HG03280 (cell line): ENCODE results near the gene CFAP97D2.
"Not testable (repeated sequence)": the region's sequence is repeated elsewhere in the genome, so short reads cannot be mapped to it uniquely, and the experiment has no call there.

Source experiments
- ATAC-seq: cut with Tn5 transposase; IDR thresholded peaks from one replicate; pipeline ENCODE4 v1.9.1; 2021; ENCODE audit warnings: mild to moderate bottlenecking, moderate library complexity; ENCODE audit not compliant: unreplicated experiment

The CFAP97D2 gene

DNA sequence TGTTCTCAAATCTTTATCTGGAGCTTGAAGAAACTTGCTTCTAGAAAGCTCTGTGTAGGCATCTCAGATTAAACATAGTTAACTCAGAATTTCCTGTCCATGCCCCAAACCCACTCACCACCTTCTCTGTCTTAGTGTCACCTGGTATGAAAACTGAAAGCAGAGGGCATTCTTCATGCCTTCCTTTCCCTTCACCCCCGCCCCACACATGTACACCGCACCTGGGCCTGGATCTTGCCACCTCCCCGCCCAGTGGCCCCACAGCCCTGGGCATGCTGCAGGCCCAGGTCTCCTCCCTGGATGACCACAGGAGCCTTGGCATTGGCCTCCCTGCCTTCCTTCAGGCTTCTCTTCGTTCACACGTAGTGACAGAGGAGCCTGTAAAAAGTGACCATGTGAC, 15.8 kb downstream of the CFAP97D2 start:
- ATAC-seq: no peak

DNA sequence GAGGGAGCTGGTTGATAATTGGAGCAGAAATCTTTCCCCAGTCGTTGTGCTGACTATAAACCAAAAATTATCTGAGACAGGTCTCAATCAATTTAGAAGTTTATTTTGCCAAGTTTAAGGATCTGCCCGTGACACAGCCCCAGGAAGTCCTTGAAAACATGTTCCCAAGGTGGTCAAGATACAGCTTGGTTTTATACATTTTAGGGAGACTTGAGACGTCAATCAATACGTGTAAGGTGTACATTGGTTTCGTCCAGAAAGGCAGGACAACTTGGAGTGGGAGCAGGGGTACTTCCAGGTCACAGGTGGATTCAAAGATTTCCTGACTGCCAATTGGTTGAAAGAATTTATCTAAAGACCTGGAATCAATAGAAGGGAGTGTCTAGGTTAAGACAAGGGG, 17.6 kb downstream of the CFAP97D2 start:
- no peak for ATAC-seq

DNA sequence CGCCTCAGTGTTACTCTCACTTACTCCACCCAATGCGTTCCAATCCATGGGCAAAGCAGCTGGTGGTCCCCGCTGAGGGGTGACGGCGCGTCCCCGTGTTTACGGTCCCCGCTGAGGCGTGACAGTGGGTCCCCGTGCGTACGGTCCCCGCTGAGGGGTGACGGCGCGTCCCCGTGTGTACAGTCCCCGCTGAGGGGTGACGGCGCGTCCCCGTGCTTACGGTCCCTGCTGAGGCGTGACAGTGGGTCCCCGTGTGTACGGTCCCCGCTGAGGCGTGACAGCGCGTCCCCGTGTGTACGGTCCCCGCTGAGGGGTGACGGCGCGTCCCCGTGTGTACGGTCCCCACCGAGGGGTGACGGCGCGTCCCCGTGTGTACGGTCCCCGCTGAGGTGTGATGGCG, 19.5 kb downstream of the CFAP97D2 start:
- ATAC-seq: no peak

DNA sequence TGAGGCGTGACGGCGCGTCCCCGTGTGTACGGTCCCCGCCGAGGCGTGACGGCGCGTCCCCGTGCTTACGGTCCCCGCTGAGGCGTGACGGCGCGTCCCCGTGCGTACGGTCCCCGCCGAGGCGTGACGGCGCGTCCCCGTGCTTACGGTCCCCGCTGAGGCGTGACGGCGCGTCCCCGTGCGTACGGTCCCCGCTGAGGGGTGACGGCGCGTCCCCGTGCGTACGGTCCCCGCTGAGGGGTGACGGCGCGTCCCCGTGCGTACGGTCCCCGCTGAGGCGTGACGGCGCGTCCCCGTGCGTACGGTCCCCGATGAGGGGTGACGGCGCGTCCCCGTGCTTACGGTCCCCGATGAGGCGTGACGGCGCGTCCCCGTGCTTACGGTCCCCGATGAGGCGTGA, 20.5 kb downstream of the CFAP97D2 start:
- not testable (repeated sequence) for ATAC-seq

DNA sequence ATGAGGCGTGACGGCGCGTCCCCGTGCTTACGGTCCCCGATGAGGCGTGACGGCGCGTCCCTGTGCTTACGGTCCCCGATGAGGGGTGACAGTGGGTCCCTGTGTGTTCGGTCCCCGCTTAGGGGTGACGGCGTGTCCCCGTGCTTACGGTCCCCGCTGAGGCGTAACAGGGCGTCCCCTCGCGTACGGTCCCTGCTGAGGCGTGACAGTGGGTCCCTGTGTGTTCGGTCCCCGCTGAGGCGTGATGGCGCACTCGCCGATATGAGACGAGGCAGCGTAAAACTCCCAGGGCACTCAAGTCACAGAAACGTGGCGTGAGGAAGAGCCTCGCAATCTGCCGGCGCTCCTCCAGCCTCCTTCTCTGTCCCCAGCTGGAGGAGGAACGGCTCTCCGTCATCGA, 20.9 kb downstream of the CFAP97D2 start:
- ATAC-seq: no peak

DNA sequence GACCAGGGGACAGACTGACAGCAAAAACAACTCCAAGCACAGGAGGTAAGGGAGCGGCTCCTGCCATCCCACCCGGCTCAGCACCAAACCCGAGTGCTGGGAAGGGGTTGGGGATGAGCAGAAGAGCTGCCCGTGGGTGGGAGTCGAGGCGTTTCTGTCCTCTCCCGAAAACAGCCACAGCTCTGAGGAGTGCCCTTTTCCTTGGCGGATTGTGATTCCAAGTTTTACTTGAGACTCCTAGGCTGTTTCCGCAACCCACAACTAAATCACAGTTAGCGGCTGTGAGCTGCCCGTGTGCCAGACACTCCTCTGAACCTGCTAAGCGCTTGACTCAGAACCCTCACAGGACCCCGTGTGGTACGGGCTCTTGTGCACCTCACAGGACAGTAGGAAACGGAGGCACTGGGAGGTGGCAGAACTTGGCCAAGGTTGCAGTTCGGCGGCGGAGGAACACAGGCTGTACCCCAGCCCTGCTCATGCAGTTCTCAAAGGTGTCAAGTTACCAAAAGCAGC, 21.4 kb downstream of the CFAP97D2 start:
- no peak for ATAC-seq

DNA sequence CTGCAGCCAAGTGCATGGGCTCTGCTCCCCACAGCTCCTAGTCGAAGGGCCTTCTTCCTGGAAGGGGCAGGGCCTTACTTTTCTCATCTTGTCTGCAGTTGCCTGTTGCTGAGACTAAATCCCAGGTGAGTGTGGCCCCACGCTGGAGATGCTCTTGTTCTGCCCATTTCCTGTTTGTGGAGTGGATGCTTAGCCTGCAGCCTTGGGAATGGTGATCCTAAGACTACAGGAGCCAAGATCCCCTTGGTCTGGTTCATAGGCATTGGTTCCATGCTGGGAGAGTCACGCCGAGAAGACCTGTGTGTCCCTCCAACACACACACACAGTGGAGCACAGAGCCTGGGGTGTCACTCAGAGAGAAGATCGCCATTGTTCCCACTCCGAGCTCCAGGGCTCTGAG, 23.5 kb downstream of the CFAP97D2 start:
- ATAC-seq: no peak

DNA sequence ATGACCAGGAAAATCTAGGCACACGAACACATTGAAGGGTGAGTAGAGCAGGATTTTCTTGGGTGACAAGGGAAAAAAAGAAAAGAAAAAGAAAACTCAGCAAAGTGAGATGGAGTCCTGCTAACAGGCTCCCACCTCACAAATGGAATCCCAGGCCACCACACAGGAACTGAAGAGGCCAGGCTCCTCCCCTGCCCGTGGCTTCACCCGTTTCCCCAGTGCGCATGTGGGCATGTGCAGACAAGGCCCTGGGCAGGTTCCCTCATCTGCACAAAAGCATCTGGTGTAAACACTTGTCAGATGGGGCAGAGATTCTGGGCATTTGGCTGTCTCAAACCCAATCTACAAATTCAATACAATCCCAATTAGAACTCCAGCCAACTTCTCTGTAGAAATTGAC, 24.5 kb downstream of the CFAP97D2 start:
- no peak for ATAC-seq

DNA sequence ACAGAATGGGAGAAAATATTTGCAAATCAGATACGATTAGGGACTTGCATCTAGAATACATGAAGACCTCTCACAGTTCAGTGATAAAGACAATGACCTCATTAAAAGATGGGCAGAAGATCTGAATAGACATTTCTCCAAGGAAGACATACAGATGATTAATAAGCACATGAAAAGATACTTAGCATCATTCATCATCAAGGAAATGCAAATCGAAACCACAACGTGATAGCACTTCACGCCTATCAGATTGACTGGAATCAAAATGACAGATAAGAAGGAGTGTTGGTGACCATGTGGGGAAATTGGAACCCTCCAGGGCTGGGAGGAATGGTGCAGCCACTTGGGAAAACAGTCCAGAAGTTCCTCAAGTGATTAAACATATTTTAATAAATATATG, 25.8 kb downstream of the CFAP97D2 start:
- ATAC-seq: no peak

DNA sequence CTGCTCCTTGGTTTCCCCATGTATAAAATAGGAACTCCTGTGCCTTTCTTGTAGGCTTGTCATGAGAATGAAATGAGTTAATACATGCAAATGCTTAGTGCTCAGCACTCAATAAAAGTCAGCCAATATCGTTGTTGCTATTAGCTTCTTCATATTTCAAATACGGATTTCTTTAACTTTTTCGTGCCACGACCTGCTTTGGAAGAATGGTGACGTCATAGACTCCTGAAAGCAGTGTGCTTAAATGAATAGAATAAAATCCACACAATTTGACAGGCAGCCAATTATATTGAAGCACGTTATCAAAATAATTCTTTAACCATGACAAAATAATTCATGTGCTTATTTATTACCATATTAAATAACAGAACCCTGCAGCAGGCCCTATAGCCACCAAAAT, 29.1 kb downstream of the CFAP97D2 start:
- no peak for ATAC-seq

DNA sequence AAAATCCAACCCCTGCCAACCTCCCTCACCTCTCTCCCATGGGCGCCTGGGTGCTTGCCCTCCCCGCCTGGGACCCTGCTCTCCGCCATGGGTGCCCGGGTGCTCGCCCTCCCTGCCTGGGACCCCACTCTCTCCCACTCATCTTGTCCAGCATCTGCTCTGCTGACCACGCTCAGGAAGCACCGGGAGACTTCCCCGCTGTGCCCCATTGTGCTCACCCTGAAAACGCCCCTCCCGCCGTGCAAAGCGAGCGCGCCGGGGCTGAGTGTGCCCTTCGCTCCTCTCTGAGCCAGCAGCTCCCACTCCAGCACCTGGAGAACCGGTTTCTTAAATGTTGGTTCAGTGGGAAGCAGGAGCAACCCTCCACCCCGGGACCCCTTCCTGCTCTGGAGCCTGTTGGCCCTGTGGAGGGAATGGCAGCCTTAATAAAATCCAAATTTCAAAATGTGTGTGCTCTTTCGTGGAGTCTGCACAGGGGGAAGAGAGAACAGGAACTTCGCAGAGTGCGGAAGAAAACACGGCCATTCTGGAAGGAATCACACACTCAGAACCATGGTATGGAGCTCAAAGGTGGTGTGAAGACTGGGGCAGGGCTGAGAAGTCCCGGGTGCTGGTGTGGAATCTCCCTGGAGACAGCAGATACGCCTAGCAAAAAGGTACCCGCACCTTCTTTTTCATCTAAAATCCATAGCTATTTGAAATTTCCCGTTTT, 32.5 kb downstream of the CFAP97D2 start:
- ATAC-seq: no peak

DNA sequence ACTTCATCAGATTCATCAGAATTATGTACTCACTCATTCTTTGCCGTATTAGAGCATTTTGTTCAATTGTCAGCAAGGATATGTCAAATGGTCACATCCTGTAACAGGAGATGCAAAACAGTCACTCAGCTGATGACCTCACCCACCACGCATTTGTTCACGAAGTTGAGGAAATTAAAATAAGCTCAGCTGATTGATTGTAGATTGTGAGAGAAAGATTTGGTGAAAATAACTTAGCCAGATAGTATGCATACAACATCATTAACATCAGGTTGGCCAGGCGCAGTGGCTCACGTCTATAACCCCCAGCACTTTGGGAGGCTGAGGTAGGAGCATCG, 33.1 kb downstream of the CFAP97D2 start:
- no peak for ATAC-seq

DNA sequence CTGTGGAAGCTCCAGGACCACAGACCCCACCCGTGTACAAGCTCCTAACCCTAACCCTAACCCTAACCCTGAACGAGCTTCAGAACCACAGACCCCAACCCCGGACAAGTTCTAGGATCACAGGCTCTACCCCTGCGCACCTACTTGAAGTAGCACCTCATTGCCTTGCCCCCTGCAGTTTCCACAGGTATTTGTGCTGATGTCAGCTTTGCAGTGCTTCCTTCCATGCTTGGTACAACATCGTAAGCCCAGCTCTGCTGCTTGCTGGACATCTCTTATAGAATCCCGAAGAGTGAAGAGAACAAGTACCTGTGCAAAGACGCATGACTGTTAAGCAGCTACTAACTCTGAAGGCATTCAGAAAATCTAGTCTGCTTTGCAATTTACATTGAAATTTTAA, 34.9 kb downstream of the CFAP97D2 start:
- no peak for ATAC-seq

DNA sequence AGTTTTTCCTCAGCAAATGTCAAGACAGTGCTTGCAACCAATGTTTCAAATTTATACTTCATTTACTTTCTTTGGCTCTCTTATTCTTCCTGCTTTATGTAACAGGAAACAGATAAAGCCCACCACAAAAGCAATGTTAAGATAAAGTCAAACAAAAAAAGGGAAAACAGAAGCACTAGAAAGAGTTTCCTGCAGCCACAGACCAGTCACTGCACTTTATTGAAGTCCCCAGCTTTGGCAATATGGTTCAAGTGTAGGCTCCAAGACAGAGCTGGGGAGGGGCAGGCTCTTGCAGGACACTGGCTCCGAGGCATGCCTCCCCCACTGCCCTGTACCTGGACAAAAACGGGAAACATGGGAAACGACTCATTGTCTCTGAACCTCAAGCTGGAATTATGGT, 40.3 kb downstream of the CFAP97D2 start:
- no peak for ATAC-seq

DNA sequence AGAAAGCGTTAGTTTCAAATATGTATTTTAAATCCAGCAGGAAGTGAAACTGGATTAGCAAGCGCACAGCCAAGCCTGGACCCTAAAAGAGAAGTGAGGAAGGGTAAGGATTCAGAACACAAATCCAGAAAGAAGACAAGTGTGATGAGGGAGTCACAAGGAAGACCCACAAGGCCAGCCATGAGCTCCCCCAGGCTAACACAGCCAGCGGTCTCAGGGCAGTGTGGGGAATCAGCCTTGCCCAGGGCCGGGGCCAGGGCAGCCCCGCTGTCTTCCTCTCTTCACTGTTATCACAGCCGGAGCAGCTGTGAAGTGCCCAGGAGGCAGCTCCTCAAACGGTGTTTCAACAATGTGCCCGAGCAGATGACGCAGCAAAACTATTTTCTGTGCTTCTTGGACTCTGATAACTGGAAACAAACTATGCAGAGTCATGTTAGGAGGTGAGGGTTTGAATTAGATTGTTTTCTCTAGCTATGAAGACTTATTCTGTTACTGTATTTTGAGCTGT, 43.5 kb downstream of the CFAP97D2 start:
- ATAC-seq: no peak

DNA sequence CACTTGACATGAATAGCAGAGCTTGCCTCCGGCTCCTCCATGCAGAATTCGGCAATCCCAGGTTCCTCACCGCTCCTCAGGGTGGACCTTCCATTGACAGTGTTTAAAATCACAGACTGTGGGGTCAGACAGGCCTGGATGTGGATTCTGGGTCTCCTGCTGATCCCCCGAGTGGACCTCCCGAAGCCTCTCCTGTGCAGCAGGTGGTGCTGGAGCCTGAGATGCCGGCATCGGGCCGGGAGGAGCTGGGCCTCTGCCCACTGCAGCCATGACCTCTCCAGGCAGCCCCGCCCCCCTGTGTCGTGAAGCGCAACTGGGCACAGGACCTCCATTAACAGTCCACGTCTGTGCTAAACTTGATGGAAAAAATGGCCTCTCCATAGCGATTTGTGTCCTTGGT, 45.1 kb downstream of the CFAP97D2 start:
- no peak for ATAC-seq

DNA sequence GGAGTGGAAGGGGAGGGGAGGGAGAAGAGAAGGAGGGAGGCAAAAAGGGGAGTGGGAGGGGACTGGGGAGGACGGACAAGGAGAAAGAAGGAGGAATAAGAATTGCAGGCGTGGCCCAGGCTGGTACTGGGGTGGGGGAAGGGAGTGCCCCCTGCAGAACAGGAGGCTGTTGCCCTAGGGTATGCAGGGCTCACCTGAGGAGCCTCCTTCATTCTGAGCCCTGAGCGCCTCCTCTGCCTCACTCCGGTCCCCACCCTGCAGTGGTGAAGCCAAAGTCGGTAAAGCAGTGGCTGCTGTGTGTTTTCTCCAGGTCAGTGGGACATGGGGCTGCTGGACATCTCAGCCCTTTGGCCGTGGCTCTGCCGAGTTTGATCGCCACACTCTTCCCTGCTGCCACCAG, 46.6 kb downstream of the CFAP97D2 start:
- ATAC-seq: no peak

DNA sequence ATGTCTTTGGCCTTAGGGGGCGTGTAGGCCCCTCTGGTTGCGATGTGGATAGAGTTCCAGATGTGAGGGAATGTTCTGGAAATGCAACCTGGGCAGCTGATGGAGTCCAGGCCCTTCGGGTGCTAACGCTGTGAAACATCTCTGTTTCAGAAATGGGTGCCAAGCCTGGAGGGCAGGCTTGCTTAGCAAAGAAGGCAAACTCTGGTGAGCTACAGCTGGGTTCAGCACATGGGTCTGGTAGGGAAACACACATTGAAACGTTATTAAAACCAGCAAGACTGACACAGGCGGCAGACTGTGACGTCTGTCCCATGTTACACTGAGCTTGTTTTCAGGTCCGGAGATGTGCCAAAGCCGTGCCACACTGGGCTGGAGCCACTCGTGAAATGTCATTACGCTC, 47.0 kb downstream of the CFAP97D2 start:
- no peak for ATAC-seq

DNA sequence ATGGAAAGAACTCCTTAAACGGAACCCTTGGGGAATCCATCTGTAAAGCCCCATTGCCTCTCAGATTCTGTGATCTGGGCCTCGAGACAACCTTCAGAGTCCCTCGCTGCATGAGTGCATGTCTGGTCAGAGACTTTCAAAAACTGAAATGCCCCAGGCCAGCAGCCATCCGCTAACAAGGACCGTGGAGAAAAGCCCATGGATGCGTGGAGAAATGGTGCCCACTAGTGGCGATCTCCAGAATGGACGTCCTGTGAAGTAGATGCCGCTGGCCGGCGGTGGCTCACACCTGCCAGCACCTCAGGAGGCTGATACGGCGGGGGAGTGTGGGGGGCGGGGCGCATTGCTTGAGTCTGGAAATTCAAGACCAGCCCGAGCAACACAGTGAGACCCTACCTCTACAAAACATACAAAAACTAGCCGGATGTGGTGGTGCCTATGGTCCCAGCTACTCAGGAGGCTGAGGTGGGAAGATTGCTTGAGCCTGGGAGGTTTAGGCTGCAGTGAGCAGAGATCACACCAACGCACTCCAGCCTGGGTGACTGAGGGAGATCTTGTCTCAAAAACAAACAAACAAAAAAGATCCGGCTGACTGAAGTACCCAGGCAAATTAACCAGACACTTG, 47.8 kb downstream of the CFAP97D2 start:
- no peak for ATAC-seq

DNA sequence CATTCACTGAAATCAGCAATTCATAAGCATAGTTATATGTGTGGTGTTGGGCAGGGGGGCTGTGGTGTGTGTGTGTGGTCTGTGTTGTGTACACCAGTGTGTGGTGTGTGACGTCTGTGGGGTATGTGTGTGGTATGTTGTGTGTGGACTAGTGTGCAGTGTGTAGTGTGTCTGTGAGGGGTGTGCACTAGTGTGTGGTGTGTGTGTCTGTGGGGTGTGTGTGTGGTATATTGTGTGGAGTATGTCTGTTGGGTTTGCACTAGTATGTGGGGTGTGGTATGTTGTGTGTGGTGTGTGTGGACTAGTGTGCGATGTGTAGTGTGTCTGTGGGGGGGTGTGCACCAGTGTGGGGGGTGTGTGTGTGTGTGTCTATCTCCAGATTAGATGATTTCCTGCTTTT, 48.5 kb downstream of the CFAP97D2 start:
- no peak for ATAC-seq

DNA sequence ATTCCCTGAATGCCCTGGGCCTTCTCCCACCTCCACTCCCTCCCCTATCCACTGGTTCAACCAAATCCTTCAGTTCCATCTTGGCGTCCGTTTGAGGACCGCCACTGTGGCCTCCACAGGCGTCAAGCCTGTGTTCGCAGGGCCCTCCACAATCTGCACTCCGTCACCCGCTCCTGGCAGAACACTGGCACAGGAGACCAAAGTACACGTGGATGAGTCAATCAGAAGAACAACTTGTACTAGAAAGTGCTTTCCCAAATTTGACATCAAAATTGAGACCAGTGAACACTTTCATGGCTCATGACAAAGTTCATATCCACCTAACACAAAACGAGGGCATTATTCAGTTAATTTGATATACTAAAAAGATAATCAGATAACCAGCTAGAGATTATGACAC, 49.1 kb downstream of the CFAP97D2 start:
- no peak for ATAC-seq

DNA sequence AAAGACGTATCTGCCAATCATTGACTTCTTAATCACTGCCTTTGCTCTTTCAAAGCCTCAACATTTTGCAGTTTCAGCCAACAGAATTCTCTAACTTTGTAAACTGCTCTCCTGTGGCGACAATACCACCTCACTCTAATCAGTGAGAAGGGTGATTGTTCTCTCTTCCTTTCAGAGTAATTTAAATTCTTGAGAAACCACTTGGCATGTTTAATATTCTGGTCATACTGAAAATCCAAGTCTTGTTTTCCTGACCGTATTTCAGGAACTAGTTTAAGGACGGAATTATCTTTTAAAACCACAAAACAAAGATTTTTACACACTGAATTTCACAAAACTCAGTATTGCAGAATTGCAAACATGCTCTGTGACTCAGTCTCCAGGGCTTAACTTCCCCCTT, 50.4 kb downstream of the CFAP97D2 start:
- ATAC-seq: no peak

DNA sequence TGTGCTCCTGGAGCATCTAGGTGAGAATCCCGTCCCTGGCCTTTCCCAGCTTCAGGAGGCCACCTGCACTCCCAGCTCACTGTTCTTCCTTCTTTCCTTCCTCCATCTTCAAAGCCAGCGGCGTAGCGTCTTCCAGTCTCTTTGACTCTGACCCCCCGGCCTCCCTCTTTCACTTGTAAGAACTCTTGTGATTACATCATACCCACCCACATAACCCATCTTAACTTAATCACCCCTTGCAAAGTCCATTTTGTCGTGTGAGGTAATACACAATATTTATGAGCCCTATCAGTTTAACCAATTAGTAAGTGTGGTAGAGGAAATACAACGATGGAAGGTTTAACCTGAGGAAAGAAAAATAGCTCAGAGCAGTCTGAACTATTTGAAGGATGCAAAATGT, 51.1 kb downstream of the CFAP97D2 start:
- ATAC-seq: no peak
